WTC11 (cell line): ENCODE measurements around the gene CYLD. TPM values are rescaled to one million over a fixed set of nuclear protein-coding genes. Genes with fewer than 3 reads are reported as not detected.

Experiments
- ATAC-seq: fragments of 200-7000 bp; cut with Tn5 transposase; 2 replicates; pipeline ENCODE4 v1.10.0; 2021; ENCODE audit warnings: mild to moderate bottlenecking, moderate library complexity
- CTCF ChIA-PET: fragments of 300-600 bp; sonication (Branson Sonifier 250); formaldehyde crosslinking; loops from one replicate; lab custom pipeline; 2021; ENCODE audit warnings: antibody characterized with exemption; lab: Charles Lee
- POLR2A ChIA-PET: fragments of 350-600 bp; sonication (Branson Sonifier 250); formaldehyde crosslinking; loops from one replicate; lab custom pipeline; 2021; ENCODE audit warnings: antibody characterized with exemption; lab: Charles Lee
- DNase-seq: peaks from one replicate; pipeline ENCODE4 v3.0.0; 2021; ENCODE audit warnings: low spot score
- H3K27ac Mint-ChIP-seq: 2 replicates; pipeline ENCODE4 v1.8.0; 2021; ENCODE audit warnings: mixed read lengths
- H3K27me3 Mint-ChIP-seq: 2 replicates; pipeline ENCODE4 v1.8.0; 2021; ENCODE audit warnings: low read depth, mild to moderate bottlenecking, moderate library complexity, mixed read lengths
- H3K36me3 Mint-ChIP-seq: 2 replicates; pipeline ENCODE4 v1.8.0; 2021; ENCODE audit warnings: mixed read lengths
- H3K4me1 Mint-ChIP-seq: 2 replicates; pipeline ENCODE4 v1.8.0; 2022; ENCODE audit warnings: mixed read lengths
- H3K4me3 Mint-ChIP-seq: 2 replicates; pipeline ENCODE4 v1.8.0; 2021; ENCODE audit warnings: mild to moderate bottlenecking, moderate library complexity, mixed read lengths
- H3K9me3 Mint-ChIP-seq: 2 replicates; pipeline ENCODE4 v1.8.0; 2021; ENCODE audit warnings: mixed read lengths
- ATF1 ChIP-seq: sonication (generic); formaldehyde crosslinking; IDR thresholded peaks from 2 replicates; pipeline ENCODE4 v1.8.1; 2023; ENCODE audit warnings: mild to moderate bottlenecking, moderate library complexity, missing genetic modification reagents
- CREB1 ChIP-seq: sonication (generic); formaldehyde crosslinking; IDR thresholded peaks from 2 replicates; pipeline ENCODE4 v1.8.0; 2023; ENCODE audit warnings: mild to moderate bottlenecking, missing genetic modification reagents
- ERG ChIP-seq: fragments of 250-450 bp; sonication (Bioruptor Pico); IDR thresholded peaks from 2 replicates; pipeline ENCODE4 v1.8.0; 2021; ENCODE audit warnings: mild to moderate bottlenecking
- ETV6 ChIP-seq: sonication (generic); formaldehyde crosslinking; IDR thresholded peaks from 2 replicates; pipeline ENCODE4 v1.8.1; 2022; ENCODE audit warnings: mild to moderate bottlenecking, missing genetic modification reagents
- HMGA2 ChIP-seq: fragments of 250-450 bp; sonication (Bioruptor Pico); IDR thresholded peaks from 2 replicates; pipeline ENCODE4 v1.4.0; 2021; ENCODE audit warnings: mild to moderate bottlenecking, moderate library complexity
- MYBL2 ChIP-seq: sonication (generic); formaldehyde crosslinking; IDR thresholded peaks from 2 replicates; pipeline ENCODE4 v1.8.1; 2023; ENCODE audit warnings: mild to moderate bottlenecking, moderate library complexity, missing genetic modification reagents
- NFATC4 ChIP-seq: fragments of 250-450 bp; sonication (Bioruptor Pico); IDR thresholded peaks from 2 replicates; pipeline ENCODE4 v1.9.0; 2021; ENCODE audit warnings: mild to moderate bottlenecking
- OVOL2 ChIP-seq: fragments of 250-450 bp; sonication (Bioruptor Pico); IDR thresholded peaks from 2 replicates; pipeline ENCODE4 v1.9.0; 2021; ENCODE audit warnings: mild to moderate bottlenecking, borderline replicate concordance
- PREB ChIP-seq: sonication (generic); formaldehyde crosslinking; IDR thresholded peaks from 2 replicates; pipeline ENCODE4 v1.8.1; 2022; ENCODE audit warnings: mild to moderate bottlenecking, missing genetic modification reagents, moderate library complexity, borderline replicate concordance
- RORB ChIP-seq: fragments of 250-450 bp; sonication (Bioruptor Pico); IDR thresholded peaks from 2 replicates; pipeline ENCODE4 v1.9.0; 2021; ENCODE audit warnings: mild to moderate bottlenecking
- SOX15 ChIP-seq: fragments of 250-450 bp; sonication (Bioruptor Pico); IDR thresholded peaks from 2 replicates; pipeline ENCODE4 v1.9.0; 2021; ENCODE audit warnings: mild to moderate bottlenecking
- total RNA-seq: library from RNA; stranded (reverse); gene quantifications from 3 replicates; pipeline ENCODE4 v1.2.3, GENCODE V29; 2021
- TF ChIP-seq, protein P1 (sequence below): sonication (generic); formaldehyde crosslinking; IDR thresholded peaks from 2 replicates; pipeline ENCODE4 v1.8.1; 2022; ENCODE audit warnings: low read depth, mild to moderate bottlenecking, moderate library complexity, missing genetic modification reagents, borderline replicate concordance
- TF ChIP-seq, protein P2 (sequence below): sonication (generic); formaldehyde crosslinking; IDR thresholded peaks from 2 replicates; pipeline ENCODE4 v1.8.1; 2022; ENCODE audit warnings: missing genetic modification reagents, borderline replicate concordance
- TF ChIP-seq, protein P3 (sequence below): fragments of 250-450 bp; sonication (Bioruptor Pico); conservative IDR thresholded peaks from 2 replicates; pipeline ENCODE4 v1.9.0; 2021; ENCODE audit warnings: mild to moderate bottlenecking

The CYLD gene
- total RNA-seq, 1 experiment from 2014 or later, result 10.8 TPM

DNA sequence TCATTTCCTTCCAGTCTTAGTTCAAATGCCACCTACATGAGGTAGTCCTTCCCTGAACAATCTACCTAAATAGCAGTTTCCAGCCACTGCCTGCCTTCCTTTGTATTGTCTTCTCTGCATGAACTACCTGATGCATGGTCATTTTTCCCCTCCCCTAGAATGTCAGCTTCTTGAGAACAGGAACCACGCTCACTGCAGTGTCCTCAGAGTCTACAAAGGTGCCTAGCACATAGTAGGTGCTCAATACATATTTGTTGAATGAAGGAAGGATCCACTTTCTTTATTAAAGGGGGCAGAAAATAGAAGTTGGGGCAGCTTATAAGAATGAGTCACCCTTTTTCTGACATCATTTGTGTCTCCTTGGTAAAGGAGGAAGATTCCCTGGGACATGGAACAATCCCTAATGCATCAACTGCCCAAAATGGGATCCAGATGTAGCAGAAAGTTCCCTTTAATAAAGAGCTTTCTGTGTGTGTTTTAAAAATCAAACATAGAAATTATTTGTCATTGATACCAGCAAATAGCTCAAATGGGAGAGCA is 4.4 kb upstream of the CYLD start:
- ChIA-PET POLR2A (no interaction called here), CTCF (interaction anchor here (1.1 kb wide), 1 partner anchor 69 kb away, joined by 5 read pairs; no protein-coding TSS in a partner anchor)
- peaks cover 5% of the 10 kb centered on the region for H3K4me1 Mint-ChIP-seq
- no peak overlapping the region for H3K27ac Mint-ChIP-seq
- no peak for DNase-seq
- H3K9me3 Mint-ChIP-seq, result no peaks in the 10 kb centered on the region
- H3K36me3 Mint-ChIP-seq, result no peaks in the 10 kb centered on the region
- no peak for ATAC-seq
- H3K4me3 Mint-ChIP-seq, result no peak overlapping the region
- TF ChIP-seq OVOL2 (CRISPR knock-in tag) (no peak), ATF1 (CRISPR knock-in tag) (no peak), ERG (CRISPR knock-in tag) (no peak), ETV6 (no peak), MYBL2 (CRISPR knock-in tag) (no peak), CREB1 (CRISPR knock-in tag) (no peak)
- TF ChIP-seq, protein P1, sequence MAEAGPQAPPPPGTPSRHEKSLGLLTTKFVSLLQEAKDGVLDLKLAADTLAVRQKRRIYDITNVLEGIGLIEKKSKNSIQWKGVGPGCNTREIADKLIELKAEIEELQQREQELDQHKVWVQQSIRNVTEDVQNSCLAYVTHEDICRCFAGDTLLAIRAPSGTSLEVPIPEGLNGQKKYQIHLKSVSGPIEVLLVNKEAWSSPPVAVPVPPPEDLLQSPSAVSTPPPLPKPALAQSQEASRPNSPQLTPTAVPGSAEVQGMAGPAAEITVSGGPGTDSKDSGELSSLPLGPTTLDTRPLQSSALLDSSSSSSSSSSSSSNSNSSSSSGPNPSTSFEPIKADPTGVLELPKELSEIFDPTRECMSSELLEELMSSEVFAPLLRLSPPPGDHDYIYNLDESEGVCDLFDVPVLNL (CRISPR knock-in tag), result no peak
- H3K27me3 Mint-ChIP-seq, result no peaks in the 10 kb centered on the region; the same call in none of the 2 replicates

DNA sequence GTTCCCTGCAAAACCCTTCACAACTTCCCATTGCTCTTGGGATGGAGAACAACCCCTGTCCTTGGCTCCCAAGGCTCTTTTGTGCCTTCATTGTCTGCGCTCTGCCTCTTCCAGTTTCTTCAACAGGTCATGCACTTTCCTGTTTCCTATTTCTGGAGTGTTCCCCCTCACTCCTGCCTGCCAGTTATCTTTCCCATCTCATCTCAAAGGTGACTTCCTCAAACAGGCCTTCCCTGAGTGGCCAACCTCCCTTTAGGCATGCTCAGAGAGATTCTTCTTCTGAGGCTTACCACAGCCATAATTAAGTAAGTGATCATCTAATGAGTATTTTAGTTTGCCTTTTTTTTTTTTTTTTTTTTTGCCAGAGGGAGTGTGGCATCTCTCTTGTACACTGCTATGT is 2.9 kb upstream of the CYLD start:
- Mint-ChIP-seq H3K27ac (no peak overlapping the region), H3K36me3 (no peaks in the 10 kb centered on the region), H3K4me1 (peaks cover 18% of the 10 kb centered on the region), H3K4me3 (no peak overlapping the region), H3K27me3 (no peaks in the 10 kb centered on the region; the same call in none of the 2 replicates), H3K9me3 (no peaks in the 10 kb centered on the region)
- POLR2A ChIA-PET, result no interaction called here
- DNase-seq (no peak), ATAC-seq (no peak)
- CTCF ChIA-PET, result no interaction called here
- TF ChIP-seq RORB (no peak), NFATC4 (CRISPR knock-in tag) (no peak), PREB (CRISPR knock-in tag) (no peak), HMGA2 (CRISPR knock-in tag) (no peak), SOX15 (CRISPR knock-in tag) (no peak)
- TF ChIP-seq, protein P1 (CRISPR knock-in tag), result no peak
- TF ChIP-seq, protein P2, sequence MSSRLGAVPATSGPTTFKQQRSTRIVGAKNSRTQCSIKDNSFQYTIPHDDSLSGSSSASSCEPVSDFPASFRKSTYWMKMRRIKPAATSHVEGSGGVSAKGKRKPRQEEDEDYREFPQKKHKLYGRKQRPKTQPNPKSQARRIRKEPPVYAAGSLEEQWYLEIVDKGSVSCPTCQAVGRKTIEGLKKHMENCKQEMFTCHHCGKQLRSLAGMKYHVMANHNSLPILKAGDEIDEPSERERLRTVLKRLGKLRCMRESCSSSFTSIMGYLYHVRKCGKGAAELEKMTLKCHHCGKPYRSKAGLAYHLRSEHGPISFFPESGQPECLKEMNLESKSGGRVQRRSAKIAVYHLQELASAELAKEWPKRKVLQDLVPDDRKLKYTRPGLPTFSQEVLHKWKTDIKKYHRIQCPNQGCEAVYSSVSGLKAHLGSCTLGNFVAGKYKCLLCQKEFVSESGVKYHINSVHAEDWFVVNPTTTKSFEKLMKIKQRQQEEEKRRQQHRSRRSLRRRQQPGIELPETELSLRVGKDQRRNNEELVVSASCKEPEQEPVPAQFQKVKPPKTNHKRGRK (CRISPR knock-in tag), result no peak
- TF ChIP-seq, protein P3, sequence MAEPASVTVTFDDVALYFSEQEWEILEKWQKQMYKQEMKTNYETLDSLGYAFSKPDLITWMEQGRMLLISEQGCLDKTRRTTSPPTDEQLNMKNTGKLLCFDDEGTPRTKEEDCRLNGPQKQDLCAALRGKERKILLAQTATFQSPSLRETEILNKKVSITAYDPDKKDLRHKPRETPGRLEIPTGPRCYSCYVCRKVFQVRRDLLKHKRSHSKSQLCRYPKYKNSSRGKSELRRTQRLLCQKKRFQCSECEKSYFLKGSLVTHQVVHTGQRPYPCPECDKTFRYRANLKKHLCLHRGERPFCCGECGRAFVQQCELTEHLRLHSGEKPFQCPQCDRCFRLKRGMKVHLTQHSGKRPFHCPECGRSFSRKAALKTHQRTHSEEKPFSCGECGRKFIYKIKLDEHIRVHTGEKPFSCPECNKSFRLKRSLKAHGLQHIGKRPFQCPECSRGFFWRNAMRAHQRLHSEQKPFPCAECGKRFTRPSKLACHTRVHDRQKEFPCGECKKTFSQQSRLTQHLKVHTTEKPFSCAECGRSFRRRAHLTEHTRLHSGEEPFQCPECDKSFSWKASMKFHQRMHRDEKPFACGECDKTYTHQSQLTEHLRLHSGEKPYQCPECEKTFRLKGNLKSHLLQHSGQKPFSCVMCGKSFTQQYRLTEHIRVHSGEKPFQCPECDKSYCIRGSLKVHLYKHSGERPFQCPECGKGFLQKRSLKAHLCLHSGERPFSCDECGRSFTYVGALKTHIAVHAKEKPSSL (CRISPR knock-in tag), result no peak
